DMS53 treated with DMSO at 0.1 percent for 48 hours (cell line): ENCODE data around the gene AMDHD1.

Source experiments
- DNase-seq: peaks from one replicate; lab custom pipeline; 2025; ENCODE audit not compliant: unreplicated experiment; lab: John Stamatoyannopoulos, UW

Gene AMDHD1

DNA sequence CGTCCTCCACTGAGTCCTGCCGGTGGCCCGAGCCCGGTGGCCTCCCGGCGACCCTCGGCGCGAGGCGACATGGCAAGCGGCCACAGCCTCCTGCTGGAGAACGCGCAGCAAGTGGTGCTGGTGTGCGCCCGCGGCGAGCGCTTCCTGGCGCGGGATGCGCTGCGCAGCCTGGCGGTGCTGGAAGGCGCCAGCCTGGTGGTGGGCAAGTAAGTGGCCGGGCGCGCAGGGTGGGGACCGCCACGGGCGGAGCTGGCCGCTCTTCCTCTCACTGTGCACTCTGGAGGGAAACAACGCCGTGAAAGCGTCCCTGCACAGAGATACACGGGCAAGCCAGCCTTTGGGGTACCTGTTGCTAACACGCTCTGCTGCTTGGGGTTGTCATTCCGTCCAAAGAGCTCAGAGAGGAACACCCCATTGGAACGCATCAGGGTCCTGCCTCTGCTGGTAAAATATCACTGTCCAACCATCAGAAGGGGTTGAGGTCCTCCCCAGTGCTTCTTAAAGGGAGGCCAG is at the start of gene AMDHD1:
TSS of gene AMDHD1 (plus strand) at position 2 of the 513 bp plus-strand sequence. CDS start at position 70, 68 bp downstream.
- peak; percentile 41 for DNase-seq

DNA sequence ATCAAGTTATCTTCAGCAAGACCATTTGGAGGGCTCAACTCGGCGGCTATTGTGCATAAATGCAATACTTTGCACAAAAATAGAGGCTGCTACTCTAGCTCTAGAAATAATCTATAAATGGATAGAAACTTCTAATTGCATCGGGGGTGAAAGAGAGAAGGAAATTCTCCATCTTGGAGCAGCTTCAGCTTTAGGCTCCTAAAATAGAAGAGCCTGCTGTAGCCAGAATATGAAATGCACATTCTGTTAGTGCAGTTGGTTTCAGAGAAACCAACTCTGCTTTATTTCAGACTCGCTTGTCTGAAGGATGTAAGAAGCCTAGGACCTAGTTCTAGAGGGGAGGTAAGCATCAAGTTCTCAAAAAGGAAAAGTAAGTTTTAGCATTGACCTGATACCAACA is 46.3 kb upstream of the AMDHD1 start:
- DNase-seq, result no peak

DNA sequence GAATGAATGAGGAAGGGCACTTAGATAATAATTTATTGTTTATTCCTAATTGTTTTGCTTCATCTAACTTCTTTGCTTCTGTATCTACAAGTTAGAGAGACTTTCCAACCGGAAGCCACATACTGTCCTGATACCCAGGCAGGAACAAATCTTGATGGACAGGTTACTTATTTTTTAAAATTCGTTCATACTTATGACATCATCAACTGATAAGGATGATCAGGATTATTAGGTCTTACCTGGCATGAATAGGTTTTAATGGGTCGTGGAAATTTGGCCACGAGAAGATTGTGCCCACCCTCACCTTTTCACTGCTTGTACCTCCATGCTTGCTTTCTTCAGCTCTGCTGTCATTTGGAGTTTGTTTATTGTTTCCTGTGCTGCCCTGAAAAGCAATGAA is 45.0 kb upstream of the AMDHD1 start:
- DNase-seq, result no peak

GRCh38 chr12:95908573-95908972 is 34.6 kb upstream of the AMDHD1 start:
- DNase-seq, result no peak

DNA sequence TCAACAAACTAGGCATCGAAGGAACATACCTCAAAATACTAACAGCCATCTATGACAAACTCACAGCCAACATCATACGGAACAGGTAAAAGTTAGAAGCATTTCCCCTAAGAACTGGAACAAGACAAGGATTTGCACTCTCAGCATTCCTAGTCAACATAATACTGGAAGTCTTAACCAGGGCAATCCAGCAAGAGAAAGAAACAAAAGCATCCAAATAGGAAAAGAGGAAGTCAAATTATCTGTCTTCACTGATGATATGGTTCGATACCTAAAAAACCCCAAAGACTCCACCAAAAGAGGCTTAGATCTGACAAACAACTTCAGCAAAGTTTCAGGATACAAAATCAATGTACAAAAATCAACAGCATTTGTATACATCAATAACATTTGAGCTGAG is 33.3 kb upstream of the AMDHD1 start:
- DNase-seq, result no peak

GRCh38 chr12:95918194-95918993 is 24.7 kb upstream of the AMDHD1 start:
- DNase-seq, result peak; percentile 81

DNA sequence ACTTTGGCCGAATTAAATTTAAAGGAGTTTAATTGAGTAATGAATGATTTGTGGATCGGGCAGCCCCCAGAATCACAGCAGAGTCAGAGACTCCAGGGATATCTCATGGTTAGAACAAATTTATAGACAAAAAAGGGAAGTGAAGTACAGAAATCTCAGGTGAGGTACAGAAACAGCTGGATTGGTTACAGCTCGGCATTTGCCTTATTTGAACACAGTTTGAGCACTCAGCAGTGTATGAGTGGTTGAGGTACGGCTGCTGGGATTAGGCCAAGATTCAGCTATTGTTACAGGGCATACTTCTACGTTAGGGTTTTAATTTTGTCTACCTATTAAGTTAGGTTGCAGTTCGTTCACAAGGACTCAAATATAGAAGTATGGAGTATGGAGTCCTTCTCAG is 24.0 kb upstream of the AMDHD1 start:
- DNase-seq, result no peak

- DNase-seq, result no peak
Measured at GRCh38 chr12:95922231-95922630, 20.9 kb upstream of the AMDHD1 start.

GRCh38 chr12:95940514-95940913 is 2.6 kb upstream of the AMDHD1 start:
- no peak for DNase-seq

GRCh38 chr12:95942101-95942523 is 1.0 kb upstream of the AMDHD1 start:
- DNase-seq, result no peak

DNA sequence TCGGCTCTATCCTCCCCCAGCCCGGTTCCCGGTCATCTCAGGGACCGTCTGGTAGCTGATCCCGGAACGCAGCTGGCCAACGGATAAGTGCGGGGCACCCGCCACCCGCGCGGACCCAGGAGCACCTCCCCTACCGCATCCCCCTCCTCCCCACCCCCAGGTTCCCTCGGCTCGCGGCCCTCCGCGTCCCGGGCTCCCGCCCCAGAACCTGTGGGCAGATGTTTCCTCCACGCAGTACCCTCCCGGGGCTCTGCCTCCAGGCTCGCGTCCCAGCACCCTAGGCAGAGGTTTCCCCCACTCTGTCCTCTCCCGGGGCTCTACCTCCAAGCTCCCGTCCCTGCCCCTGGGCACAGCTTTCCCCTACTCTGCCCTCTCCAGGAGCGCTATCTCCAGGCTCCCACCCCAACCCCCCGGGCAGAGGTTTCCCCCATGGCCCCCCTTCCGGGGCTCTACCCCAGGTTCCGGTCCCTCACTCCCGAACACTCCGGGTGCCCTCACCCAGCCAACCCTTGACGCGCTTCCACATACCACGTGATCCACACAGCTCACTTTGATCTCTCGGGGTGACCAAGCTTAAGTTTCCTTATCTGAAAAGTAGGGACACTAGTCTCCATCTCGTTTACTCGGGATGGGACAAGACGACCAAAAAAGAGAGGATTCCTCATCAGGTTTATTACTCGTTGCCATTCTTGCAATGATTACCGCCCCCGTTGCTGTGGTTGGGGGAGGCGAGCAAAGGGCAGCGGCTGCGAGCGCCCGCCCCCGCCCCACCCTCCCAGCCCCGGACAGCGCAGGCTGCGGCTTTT is 404 bp upstream of the AMDHD1 start, which contains the start of gene CCDC38:
TSS of gene CCDC38 (minus strand) at position 91 of the 806 bp plus-strand sequence. CDS start 6,105 bp downstream, outside the sequence.
- DNase-seq, result peak; percentile 64

DNA sequence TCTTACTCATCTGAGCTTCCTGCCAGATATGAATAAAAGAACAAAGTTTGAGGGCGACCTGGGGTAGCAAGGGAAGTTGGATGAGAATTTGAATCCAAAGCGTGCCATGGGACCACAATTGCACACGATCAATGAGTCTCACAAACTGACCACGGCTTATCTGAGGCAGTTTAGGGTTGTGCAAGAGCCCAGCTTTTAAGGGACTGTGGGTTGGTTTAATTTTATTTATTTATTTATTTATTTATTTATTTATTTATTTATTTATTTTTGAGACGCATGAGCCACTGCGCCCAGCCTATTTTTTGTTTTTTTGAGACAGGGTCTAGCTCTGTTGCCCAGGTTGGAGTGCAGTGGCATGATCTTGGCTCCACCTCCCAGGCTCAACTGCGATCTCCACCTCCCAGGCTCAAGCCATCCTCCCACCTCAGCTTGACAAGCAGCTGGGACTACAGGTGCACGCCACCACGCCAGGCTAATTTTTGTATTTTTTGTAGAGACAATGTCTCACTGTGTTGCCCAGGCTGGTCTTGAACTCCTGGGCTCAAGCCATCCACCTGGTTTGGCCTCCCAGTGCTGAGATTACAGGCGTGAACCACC is 1.1 kb downstream of the AMDHD1 start:
- DNase-seq, result no peak

DNA sequence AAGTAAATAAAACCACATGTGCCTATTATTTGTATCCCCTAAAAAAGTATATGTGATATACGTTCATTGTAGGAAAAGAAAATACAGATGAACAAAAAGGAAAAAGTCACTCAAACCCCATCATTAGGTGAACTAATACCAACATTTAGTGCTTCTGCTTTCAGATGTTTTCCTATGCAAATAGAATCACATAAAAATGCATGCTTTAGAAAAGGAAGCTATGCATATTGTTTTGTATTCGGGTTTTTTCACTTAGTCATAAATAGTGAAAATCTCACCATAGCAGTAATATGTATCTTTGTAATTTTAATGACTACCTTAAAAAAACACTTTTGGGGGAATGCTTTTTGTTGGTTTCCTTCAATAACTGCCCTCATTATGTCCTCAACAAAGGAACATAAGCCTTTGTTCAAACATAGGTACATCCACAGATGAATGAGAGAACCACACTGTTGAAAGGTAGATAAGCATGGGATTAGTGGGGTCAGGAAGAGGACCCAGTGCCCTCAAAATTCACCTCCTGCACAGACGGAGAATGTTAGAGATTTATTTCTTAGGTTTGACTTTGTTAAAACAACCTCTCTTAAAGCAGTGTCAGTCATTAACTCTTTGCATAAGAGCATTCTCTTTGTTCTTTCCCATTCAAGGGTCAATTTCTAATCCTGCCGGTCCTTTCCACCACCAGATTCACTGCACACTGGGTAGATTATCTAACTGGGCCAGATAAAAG is 6.5 kb downstream of the AMDHD1 start:
- DNase-seq, result peak; percentile 34

DNA sequence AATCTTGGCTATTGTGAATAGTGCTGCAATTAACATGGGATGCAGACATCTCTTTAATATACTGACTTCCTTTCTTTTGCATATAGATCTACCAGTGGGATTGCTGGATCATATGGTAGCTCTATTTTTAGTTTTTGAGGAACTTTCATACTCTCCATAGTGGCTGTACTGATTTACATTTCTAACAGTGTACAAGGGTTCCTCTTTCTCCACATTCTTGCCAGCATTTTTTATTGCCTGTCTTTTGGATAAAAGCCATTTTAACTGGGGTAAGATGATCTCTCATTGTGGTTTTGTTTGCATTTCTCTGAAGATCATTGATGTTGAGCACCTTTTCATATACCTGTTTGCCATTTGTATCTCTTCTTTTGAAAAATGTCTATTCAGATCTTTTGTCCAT is 8.4 kb downstream of the AMDHD1 start:
- DNase-seq, result no peak

DNA sequence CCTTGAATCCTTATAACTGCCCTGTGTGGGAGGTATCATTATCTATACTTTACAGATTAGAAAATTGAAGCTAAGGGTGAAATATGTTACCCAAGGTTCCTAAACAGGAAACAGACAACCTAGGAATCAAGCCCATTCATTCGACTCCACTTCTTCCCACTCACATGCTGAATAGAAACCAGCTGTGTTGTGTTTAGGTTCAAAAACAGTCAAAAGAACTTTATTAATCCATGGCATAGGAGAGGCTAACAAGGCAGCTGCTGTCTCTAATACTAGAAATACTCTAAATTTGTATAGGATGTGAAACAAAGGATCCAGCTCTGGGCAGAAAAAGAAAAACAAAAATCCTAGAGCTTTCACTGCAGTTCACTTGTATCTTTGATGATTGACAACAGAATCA is 9.9 kb downstream of the AMDHD1 start:
- no peak for DNase-seq

- no peak for DNase-seq
Measured at GRCh38 chr12:95955549-95956159, 12.5 kb downstream of the AMDHD1 start.

GRCh38 chr12:95956557-95957145 is 13.5 kb downstream of the AMDHD1 start:
- DNase-seq, result no peak

GRCh38 chr12:95959107-95959506 is 16.0 kb downstream of the AMDHD1 start:
- peak; percentile 26 for DNase-seq

GRCh38 chr12:95960241-95960640 is 17.1 kb downstream of the AMDHD1 start:
- DNase-seq, result no peak

DNA sequence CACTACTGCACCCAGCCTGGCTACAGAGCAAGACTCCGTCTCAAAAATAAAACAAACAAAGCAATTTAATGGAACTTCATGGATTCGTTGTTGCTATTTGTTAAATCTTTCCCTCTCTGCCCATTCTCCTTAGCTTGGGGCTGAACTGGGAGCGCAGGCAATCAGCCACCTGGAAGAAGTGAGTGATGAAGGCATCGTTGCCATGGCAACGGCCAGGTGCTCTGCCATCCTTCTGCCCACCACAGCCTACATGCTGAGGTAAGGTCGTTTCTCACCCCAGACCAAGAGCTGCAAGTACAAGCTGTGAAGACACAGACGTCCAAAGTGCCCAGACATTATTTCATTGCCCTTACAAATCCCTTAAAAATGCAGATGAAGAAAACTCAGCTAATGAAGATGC is 19.1 kb downstream of the AMDHD1 start:
- DNase-seq, result no peak
